LNCaP clone FGC (cell line): Measurements from ENCODE around the gene SKP2.

Source experiments
- DNase-seq: peaks from one replicate; pipeline ENCODE4 v3.0.0-alpha.2; 2011; ENCODE audit warnings: low read depth
- H3K4me3 ChIP-seq: 2 replicates; pipeline ENCODE4 v1.5.1; 2011; ENCODE audit warnings: mild to moderate bottlenecking, low read depth, low read length, control low read depth
- CTCF ChIP-seq: IDR thresholded peaks from 2 replicates; pipeline ENCODE4 v1.5.1; 2012; ENCODE audit warnings: mild to moderate bottlenecking; ENCODE audit not compliant: control insufficient read depth, insufficient read depth; ENCODE audit errors: extremely low read depth

Gene SKP2

DNA sequence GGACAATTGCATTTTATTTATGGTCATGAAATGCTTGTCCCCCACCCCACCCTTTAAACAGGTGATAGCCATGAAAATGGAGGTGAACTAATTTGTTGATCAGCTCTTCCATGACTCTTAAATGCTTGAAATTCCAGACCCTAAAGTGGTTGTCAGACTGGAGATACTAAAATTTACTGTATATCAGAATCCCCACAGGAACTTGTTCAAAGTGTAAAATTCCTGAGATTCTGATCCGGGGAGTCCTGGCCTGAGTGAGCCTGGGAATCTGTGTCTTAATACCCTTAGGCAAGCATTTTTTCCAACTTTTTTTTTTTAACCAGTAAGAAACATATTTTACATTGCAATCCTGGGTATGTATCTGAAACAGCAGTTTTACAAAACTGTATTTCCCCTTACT is 4.7 kb downstream of the SKP2 start:
- H3K4me3 ChIP-seq: no peak overlapping the region
- DNase-seq: no peak

GRCh38 chr5:36158144-36158543 is 6.2 kb downstream of the SKP2 start:
- H3K4me3 ChIP-seq: no peak overlapping the region

More for the DNA sequence above, 4.7 kb downstream of the SKP2 start:
- no peak for TF ChIP-seq CTCF

GRCh38 chr5:36160617-36161016 is 8.7 kb downstream of the SKP2 start:
- no peak overlapping the region for H3K4me3 ChIP-seq
- no peak for DNase-seq
- no peak for TF ChIP-seq CTCF

More at GRCh38 chr5:36158144-36158543, 6.2 kb downstream of the SKP2 start:
- DNase-seq: no peak
- no peak for TF ChIP-seq CTCF

DNA sequence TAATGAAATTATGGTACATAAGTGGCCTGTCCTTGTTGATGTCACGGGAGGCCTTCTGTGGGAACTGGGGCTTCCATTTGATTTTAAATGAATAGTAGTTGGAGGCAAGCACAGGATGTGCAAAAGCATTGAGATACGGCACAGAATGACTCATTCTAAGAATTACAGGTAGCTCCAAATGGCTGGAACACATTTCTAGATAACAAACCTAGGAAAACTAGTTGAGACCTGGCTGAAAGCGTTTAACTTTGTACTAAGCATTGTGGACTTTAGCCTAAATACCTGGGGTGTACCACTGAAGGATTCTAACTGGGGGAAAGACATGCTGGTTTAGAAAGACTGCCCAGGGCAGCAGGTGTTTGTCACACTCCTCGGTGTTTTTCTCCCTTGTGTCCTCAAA is 9.4 kb downstream of the SKP2 start:
- DNase-seq: no peak

GRCh38 chr5:36162810-36163486 is 11.0 kb downstream of the SKP2 start:
- no peak for TF ChIP-seq CTCF
- H3K4me3 ChIP-seq: no peak overlapping the region
- no peak for DNase-seq

More for the DNA sequence above, 9.4 kb downstream of the SKP2 start:
- TF ChIP-seq CTCF: no peak
- H3K4me3 ChIP-seq: no peak overlapping the region

GRCh38 chr5:36164461-36164860 is 12.6 kb downstream of the SKP2 start:
- no peak for TF ChIP-seq CTCF
- H3K4me3 ChIP-seq: no peak overlapping the region
- DNase-seq: no peak

DNA sequence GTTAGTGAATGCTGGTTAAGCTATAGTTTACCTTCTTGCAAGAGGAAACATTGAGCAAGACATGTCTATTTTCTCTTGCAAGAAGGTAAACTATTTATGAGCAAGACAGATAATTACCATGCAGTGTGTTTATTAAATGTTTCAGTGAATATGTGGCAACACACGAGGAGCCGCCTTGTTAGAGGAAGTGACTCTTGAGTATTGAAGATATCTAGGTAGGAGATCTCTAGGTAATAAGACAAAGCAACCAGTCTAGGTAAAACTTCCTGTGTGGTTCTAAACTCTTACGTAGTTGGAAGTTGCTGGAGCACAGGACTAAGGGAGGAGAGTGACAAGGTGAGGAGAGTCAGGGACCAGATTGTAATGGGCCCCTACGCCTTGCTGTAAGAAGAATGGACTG is 16.8 kb downstream of the SKP2 start:
- H3K4me3 ChIP-seq: no peak overlapping the region
- DNase-seq: no peak
- no peak for TF ChIP-seq CTCF
